ENCODE results near the gene TNC.

Gene TNC

GRCh38 chr9:115010874-115011273, 107.1 kb downstream of the TNC start:
- no peak for DNase-seq (ENCODE audit: low read depth)

DNA sequence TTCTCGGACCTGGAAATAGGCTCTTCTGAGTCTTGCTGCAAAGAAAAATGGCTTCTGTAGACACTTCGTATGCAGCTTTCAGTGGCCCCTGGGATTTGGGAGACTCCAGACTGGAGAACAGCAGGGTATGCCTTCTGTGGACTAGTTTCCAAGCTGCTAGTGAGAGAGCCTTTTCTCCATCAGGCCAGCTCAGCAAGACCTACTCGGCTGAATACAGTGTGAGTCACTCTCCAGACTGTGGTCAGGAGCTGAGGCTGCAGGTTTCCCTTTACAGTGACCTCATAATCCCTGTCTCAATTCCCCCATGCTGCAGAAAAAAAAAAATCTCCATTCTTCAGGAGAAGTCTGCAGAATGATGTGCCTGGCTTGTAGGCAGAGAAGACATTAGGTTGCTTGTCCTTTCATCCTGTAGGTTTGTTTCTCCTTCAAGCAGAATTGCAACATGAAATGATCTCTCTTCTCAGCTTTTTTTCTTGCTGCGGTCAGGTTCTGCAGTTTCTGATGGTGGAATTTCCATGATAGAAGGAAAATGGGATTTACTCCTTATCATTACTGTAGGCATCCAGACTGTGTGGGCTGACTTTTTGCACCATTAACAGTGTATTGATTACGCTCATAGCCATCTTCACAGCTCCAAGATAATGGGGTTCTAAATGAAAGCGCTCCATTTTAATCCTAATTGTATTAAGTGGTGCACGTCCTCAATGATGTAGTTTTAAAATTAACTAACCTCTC, 109.3 kb downstream of the TNC start:
- DNase-seq (ENCODE audit: low read depth): peak; percentile 93

DNA sequence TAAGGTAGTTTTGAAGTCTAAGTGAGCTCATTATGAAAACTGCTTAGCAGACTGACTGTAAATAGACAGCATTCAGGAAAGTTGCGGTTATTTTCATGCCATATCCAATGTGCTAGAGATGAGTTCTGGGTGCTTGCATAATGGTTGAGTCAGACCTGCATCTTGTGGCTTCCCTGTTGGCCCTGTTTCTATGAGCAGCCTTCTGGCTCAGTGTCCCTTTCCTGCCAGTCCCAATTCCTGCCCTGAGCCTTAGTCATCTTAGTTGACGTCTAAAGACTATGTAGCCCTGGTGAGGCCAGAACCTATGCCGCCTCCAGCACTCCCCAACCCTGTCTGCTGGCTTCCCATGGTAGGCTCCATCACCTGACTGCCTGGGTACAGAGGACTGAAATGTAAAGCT, 111.3 kb downstream of the TNC start:
- DNase-seq (ENCODE audit: low read depth): peak; percentile 96

DNA sequence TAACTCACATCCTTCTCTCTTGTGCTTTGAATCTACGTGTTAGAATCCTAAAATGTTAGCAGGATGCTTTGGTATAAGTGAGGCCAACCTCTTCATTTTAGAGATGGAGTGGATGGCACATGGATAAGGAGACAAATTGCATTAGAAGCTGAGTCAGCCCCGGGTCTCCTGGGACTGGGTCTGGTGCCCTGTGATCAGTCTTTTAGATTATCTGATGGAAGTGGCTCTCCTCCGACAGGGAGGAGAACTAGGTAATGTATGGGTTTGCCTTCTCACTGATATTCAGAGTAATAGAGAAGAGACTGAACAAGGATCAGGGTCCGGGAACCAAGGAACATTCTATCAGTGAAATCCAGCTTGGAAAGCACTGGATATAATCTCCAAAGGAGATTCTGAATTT, 112.6 kb downstream of the TNC start:
- no peak for DNase-seq (ENCODE audit: low read depth)

GRCh38 chr9:115004545-115004944, 113.4 kb downstream of the TNC start:
- no peak for DNase-seq (ENCODE audit: low read depth)

GRCh38 chr9:115002371-115003120, 115.4 kb downstream of the TNC start:
- DNase-seq (ENCODE audit: low read depth): no peak

- DNase-seq (ENCODE audit: low read depth): no peak
Observed at GRCh38 chr9:115000217-115000639, 117.7 kb downstream of the TNC start.

- no peak for DNase-seq (ENCODE audit: low read depth)
Observed at GRCh38 chr9:114998326-114998725, 119.6 kb downstream of the TNC start.

GRCh38 chr9:114995681-114996221, 122.2 kb downstream of the TNC start:
- no peak for DNase-seq (ENCODE audit: low read depth)

GRCh38 chr9:114994768-114995167, 123.2 kb downstream of the TNC start:
- DNase-seq (ENCODE audit: low read depth): no peak

DNA sequence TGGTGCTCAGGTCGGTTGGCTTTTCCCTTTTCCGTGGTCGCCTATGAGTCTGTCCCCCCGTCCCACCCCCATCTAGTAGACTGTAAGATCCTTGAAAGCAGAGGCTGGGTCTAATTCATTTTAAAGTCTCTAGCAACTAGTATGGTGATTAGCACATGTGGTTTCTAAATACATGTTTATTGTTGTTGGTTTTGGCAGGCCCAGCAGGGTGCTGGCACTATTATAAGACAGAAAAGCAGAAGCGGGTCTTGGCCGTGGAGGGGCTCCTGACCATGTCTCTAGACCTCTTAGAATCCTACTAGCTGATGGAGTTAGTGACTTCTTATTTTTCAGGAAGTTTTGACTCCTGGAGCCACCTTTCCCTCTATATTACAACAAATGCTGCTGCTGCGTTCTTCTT, 126.1 kb downstream of the TNC start:
- no peak for DNase-seq (ENCODE audit: low read depth)

GRCh38 chr9:114990901-114991300, 127.1 kb downstream of the TNC start:
- no peak for DNase-seq (ENCODE audit: low read depth)

DNA sequence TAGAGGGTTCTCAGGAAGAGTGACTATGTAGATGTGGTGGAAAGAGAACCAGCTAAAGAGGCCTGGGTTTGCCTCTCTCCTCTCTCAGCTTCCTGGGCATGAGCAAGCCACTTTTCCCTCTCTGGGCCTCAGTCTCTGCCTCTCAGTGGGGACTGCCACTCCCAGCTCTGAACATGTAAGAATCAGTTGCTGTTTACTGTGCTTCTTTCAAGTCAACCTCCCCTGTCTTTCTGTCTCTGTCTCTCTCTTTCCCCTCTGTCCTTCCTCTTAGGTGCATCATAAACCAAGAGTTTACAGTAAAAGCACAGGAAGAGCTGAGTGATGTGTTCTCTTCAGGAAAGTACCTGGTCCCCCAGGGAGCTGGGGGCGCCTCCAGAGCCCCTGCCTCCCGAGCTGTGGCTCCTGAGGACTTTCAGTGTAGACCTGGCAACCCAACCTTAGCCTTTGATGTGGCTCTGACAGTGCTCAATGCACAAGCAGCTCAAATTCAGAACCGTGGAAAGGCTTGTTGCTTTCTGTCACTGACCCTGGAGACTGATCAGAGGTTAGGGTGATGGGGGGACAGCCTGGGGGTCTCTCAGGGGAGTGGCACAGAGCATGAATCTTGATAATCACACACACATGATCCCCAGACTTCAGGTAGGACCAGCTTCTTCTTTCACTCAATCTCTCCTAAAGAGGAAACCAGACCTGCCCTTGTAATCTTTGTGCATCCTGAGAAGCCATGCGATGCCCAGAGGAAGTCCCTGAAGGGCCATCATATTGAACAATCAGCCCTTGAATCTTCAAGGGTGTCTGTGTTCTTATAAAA, 128.2 kb downstream of the TNC start:
- DNase-seq (ENCODE audit: low read depth): no peak

DNA sequence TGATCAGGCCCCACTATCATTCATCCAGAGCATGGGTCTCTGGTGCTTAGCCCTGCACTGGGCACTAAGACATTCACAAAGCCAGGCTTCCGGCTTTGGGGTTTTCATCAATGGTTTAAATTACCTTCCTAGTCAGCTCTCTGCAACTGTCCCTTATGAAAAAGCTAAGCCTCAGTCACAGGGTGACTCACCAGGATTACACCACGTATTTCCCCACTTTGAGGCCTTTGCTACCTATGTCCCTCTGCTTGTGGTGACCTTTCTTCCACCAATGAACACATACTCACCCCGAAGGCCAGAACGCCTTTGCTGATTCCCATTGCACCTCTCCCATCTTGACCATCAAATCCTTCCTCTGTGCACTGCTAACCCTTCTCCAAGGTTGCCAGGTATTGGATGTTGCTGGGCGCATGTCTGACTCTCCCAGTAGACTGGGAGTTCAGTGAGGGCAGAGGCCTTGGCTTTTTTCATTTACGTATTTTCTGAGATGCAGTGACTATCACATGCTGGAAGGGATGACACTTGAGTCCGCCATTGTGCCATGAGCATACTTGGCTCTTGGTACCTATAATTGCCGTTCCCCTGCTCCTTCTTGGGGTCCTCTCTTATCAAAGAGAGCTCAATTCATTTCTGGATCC, 128.9 kb downstream of the TNC start:
- DNase-seq (ENCODE audit: low read depth): no peak

GRCh38 chr9:114987116-114987515, 130.8 kb downstream of the TNC start:
- DNase-seq (ENCODE audit: low read depth): no peak

- DNase-seq (ENCODE audit: low read depth): no peak
Observed at GRCh38 chr9:114985959-114986501, 131.9 kb downstream of the TNC start.

GRCh38 chr9:114981063-114981462, 136.9 kb downstream of the TNC start:
- no peak for DNase-seq (ENCODE audit: low read depth)

DNA sequence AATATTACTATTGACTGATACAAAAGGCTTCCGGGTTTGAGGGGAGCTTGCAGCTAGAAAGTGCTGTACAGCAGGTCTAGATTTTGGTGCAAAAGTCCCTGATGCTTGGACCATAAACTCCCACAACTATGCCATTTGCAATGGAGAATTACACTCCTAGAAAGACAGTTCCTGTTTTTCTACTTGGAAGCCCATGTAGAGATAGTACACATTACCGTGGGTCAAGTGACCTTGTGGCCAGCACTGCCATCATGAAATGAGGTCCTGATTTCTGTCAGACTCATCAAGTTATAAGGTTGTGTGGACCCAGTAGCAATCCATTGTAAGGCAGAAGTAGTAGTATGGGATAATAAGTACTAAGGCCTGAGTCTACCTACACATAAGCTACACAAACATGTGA, 144.7 kb downstream of the TNC start:
- DNase-seq (ENCODE audit: low read depth): no peak

DNA sequence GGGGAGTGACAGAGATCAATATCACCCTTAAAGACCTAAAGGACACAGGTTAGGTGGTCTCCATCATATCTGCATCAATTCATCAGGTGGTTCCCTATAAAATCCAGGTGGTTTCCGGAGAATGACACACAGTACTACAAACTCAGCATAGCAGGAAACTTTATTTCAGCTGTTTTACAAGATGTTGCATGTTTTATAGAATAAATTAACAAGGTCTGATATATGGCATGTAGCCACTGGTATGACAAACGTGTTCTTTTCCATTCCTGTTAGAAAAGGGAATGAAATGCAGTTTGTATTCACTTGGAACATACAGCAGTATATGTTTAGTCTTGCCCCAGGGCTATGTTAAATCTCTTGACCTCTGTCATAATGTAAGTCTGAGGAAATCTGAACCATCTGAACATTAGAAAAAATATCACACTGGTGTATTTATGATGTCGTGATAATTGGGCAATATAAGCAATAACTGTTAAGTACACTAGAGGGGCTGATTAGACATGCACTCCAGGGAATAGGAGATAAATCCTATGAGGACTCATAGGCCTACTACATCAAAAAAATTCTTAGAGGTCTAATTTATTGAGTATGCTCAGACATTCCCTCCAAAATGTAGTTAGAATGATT, 145.3 kb downstream of the TNC start:
- no peak for DNase-seq (ENCODE audit: low read depth)
